Suppressor macrophage treated with lipopolysaccharide for 4 hours (primary cell): ENCODE data around the gene ZNF512B.
A peak's percentile ranks its signal among the peaks of the same experiment; 100 is the strongest.

ENCODE experiments used
- DNase-seq: peaks from one replicate; pipeline ENCODE4 v3.0.0-alpha.2; 2020

ZNF512B gene

DNA sequence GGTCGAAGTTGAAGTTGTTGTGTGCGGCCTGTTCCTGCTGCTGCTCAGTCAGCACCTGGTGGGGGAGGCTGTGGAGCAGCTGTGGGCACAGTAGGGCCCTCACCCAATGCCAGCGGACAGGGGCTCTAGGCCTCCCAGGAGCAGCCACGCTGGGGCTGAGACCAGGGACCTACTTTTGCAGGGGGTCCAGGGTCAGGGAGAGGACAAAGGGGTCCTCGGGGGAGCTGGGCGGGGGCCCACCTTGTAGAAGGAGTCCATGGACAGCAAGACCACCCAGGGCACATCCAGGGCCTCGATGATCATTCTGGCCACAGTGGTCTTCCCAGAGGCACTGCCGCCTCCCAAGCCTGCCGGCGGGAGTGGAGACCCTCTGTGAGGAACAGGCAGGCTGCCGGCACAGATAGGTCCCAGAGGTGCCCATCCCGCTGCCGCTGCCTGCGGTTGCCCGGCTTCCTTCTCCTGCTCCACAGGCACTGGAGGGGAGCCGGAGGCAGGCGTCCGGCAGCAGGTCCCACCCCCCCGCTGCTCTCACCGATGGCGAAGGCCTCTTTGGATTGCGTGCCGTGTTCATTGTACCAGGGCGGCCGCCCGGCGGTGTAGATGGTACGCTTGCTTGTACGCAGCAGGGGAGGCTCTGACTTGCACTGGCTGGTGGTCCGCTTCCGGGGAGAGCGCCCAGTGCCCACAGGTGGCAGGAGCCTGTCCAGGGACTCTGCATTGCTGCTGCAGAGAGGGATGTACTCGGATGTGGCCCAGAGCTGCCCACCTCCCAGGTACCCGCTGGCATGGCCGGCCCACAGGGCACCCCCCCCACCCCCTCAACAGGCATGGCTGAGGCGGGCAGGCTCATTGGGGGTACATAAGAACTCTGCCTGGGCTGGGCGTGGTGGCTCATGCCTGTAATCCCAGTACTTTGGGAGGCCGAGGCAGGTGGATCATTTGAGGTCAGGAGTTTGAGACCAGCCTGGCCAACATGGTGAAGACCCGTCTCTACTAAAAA, 23.5 kb downstream of the ZNF512B start:
- no peak for DNase-seq

DNA sequence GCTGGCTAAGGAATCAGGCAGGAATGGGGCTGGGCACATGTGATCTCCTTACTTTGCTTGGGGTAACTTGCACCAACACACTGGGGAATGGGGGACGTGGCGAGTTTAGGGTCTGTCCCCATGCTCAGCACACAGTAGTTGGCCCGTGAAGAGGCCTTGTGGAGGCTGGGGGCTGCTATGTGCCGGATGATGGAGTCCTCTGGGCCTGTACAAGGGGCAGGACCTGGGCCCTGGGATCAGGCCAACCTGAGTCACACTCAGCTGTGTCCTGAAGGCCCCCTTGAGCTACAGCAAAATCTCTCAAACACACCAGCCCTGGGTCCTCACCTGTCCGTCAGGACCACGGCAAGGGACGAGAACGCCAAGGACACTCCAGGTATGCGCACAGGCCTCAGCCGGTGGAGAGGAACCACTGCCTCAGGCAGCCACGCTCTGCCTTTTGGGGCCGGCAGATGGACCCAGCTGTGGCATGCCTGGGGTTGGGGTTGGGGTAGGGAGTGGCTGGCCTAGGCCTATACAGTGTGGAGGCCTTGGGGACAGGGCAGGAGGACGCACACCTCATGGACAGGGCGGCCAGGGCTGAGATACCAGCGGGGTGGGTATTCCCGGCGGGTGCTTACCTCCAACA, 24.6 kb downstream of the ZNF512B start:
- no peak for DNase-seq

GRCh38 chr20:63944078-63944941, 25.4 kb downstream of the ZNF512B start:
- no peak for DNase-seq

- DNase-seq = no peak
Observed at GRCh38 chr20:63943808-63944077, 26.0 kb downstream of the ZNF512B start.

GRCh38 chr20:63942969-63943807, 26.5 kb downstream of the ZNF512B start:
- DNase-seq = no peak

DNA sequence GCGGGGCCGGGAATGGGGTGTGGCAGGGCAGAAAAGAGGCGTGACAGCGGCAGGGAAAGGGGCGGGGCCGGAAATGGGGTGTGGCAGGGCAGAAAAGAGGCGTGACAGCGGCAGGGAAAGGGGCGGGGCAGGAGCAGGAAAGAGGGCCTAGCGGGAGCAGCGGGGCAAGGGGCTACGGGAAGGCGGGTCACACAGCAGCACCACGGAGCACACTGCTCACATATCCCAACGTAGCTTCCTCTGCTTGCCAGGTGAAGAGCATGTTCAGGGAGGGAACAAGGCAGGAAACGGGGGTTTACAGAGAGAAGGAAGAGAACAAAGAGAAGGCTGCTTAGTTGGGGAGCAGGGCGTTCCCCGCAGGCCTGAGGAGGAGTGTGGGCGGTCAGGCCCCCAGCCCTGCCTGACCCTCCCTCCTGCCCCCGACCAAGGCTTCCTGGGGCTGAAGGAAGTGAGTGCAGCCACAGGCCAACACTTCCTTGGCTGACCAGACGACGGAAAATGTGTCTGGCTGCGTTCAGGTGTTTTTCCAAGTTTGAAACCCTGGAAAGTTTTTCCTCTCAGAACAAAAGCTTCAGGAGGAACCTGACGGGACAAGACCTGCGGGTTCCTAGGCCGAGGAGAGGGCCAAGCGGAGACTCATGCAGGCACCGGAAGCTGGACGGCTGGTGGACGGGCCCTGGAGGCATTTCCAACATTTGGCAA, 27.3 kb downstream of the ZNF512B start:
- DNase-seq = peak; percentile 54

DNA sequence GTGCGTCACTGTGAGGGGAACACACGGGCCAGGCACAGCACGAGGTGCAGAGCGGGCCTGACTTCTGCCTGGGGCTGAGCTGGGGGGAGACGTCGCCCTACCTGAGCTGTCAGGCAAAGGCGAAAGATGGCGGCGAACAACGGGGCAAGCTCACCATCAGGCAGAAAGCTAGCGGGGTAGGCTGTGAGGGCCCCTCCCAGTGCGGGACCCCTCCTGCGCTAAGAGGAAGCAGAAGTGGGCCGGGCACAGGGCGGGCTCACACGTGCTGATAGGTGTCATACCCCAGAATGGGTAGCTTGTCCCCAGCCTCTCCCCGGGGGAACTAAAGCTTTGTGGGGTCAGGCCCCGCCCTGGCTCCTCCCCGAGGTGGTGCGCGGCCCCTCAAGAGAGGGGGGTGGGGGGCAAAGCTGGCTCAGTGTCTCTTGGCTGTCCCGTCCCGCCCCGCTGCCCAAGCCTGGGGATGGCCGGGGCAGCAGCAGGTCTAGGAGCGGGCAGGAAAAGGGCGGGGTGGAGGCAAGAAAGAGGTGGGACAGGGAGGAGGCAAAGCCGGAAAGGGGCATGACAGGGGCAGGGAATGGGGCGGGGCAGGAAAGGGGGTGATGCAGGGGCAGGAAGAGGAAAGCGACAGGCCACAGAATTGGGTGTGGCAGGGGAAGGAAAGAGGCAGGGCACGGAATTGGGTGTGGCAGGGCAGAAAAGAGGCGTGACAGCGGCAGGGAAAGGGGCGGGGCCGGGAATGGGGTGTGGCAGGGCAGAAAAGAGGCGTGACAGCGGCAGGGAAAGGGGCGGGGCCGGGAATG, 28.2 kb downstream of the ZNF512B start:
- DNase-seq = peak; percentile 72

DNA sequence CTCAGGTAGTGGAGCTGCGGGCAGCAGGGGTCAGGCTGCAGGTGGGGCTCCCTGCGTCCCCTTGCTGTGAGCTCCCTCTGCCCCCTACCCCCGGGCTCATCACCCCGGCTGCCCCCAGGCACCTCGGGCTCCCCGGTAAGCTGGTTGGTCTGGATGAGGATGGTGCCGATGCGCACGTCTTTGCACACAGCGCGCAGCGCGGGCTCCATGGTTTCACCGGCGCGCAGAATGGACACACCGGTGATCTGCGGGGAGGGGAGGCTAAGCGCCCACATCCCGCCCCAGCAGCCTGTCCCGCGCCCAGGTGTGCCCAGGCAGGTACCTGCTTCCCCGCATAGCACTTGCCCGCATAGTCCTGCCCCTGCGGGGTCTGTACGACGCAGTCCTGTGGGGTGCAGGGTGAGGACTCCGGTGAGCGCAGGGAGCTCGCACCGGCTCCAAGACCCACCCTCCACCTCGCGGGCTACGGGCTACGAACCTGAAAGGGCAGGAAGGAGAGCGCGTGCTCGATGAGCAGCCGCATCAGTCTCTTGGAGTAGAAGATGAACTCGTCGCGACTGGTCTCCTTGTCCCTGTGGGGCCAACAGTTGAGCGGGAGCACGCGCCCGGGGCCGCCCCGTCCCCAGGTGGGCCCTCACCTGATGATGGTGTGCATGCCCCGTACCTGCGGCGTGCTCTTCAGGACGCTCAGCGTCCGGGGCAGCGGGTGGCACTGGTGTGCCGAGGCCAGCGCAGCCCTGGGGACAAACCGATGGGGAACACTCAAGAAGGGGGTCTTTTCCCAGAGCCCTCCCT, 29.1 kb downstream of the ZNF512B start:
- no peak for DNase-seq

DNA sequence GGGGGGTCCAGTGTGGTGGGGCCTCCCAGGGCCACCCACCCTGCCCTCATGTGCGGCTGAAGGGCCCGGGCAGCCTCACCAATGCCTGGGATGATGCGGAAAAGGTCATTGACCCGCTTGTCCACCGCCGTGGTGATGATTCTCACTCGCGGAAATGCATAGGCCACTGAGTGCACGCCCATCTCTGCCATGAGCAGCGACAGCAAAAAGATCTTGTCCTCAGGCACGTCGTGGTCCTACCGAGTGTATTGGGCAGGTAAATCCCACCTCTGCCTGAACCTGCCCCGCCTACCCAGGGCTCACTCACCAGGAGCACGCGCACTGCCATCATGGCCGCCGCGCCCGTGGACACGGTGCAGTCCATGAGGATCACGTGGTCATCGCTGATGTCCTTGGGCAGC, 29.7 kb downstream of the ZNF512B start:
- DNase-seq = no peak

DNA sequence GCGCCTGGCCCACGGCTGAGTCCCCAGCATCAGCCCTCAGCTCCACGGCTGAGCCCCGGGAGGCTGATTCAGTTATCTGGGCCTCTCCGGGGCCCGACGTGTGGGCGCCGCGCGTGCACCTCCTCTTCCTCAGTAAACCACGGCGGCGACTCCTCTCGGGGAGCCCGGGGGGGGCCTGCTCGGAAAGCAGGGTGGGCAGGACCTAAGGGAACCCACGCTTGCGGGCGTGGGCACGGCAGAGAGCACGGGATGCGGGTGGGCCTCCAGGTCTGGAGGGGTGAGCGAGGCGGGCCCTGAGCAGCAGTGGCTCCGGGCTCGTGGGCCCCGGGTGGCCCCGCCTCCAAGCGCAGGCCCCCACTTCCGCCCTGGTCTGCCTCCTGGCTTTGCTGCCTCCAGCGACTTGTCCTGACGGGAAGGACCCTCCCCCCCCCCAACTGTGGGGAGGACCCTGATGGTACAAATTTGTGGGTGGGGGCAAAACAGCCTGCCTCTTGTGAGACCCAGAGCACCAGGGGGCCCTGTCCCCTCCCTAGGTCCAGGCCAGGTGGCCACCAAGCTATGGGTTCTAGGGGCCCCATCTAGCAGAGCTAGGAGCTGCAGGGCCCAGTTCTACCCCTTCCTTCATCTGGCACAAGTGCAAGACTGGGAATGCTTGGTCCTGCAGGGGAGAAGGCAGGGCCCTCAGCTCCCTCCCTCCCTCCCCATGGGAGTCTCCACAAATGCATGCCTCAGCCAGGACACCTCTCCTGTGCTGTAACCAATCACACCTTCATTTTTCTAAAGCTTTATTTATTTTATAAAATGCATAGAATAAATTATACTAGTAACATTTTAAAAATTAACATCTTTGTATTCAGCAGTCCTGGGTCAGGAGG, 30.4 kb downstream of the ZNF512B start:
- no peak for DNase-seq

GRCh38 chr20:63937596-63937995, 32.1 kb downstream of the ZNF512B start:
- no peak for DNase-seq

DNA sequence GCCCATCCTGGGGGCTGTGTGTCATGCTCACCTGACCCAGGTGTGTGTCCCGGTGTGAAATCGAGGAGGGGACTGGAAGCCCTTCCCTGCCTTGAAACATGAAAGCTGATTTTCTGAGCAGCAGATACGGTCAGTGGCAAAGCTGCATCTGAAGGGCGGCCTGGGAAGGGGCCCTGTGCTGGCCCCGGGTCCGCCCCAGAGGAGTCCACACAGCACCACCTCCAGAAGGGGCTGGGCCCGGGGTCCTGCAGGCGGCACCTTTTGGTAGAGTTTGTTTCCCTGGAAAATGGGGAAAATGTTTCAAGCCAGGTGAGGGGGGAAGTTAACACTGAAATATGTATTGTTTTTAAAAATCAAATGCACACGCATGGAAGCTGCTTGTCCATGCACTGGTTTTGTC, 34.3 kb downstream of the ZNF512B start:
- no peak for DNase-seq

- no peak for DNase-seq
Observed at GRCh38 chr20:63934271-63935068, 35.3 kb downstream of the ZNF512B start.

DNA sequence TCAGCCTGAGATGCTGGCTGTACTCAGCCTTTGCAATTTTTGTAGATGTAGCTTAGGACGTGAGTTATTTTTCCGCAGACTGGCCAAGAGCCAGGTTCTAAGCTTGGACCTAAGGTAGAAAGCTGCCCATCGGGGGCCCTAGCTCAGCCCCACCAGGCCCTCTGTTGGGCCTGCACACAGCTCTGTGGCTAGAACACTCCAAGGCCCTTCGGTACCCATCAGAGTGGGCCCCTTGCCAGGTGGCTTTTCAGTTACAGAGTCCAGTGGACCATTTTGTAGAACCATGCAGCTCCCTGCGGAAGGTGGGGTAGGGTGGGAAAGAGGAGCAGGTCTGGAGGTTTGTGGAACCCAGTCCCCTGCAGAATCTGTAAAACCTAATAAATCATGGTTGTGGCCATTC, 36.1 kb downstream of the ZNF512B start:
- DNase-seq = no peak

GRCh38 chr20:63932606-63933160, 37.0 kb downstream of the ZNF512B start:
- no peak for DNase-seq

- no peak for DNase-seq
Observed at GRCh38 chr20:63931735-63932134, 38.0 kb downstream of the ZNF512B start.

DNA sequence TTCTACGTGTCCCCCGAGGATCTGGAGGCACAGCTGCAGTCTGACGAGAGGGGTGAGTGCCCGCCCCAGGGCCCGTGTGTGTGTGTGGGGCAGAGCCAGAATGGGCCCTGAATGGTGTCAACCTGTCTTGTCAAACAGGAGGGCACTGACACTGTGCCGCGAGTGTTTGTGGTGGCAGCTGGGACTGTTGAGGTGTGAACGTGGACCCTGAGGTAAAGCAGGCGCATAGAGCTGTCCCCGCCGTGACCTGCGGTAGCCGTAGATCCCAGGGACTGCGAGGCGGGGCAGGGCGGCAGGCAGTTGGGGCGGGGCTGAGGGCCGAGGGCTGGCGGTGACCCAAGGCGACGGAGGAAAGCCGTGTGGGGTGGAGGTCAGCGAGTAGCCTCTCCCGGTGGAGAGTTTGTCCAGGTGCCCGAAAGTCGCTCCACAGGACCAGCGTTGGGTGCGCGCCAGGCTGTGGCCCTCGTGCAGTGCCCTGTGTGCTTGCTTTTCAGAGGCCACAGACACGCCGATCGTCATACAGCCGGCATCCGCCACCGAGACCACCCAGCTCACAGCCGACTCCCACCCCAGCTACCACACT, 38.7 kb downstream of the ZNF512B start:
- no peak for DNase-seq
